ENCODE data around the gene MBTPS1.

GRCh38 chr16:84137769-84138357 is 21.1 kb upstream of the MBTPS1 start:
- TF ChIP-seq CTCF (IDR thresholded peaks at IDR 0.05) (no peak), POLR2A (IDR thresholded peaks at IDR 0.05) (no peak)

All from esophagus squamous epithelium (tissue), 4 donors.